GM18505 (cell line): ENCODE data around the gene SREBF2.

Experiments used
- ATAC-seq: cut with Tn5 transposase; IDR thresholded peaks from one replicate; pipeline ENCODE4 v1.9.1; 2021; ENCODE audit not compliant: unreplicated experiment
- POLR2A ChIP-seq: IDR thresholded peaks from 4 replicates; pipeline ENCODE4 v1.6.1; 2011; ENCODE audit warnings: borderline replicate concordance; ENCODE audit not compliant: insufficient read depth, insufficient read length; ENCODE audit errors: extremely low read depth

SREBF2 gene

GRCh38 chr22:41916745-41917358 lies 83.9 kb downstream of the SREBF2 start:
- no peak for ATAC-seq
- no peak for TF ChIP-seq POLR2A

GRCh38 chr22:41917375-41917902 lies 84.5 kb downstream of the SREBF2 start:
- TF ChIP-seq POLR2A: no peak
- no peak for ATAC-seq

- TF ChIP-seq POLR2A: peak; percentile 17
- no peak for ATAC-seq
Observed at GRCh38 chr22:41917903-41918791, 85.2 kb downstream of the SREBF2 start.

GRCh38 chr22:41919357-41920224 lies 86.7 kb downstream of the SREBF2 start:
- ATAC-seq: peak; percentile 46
- peak; percentile 69 for TF ChIP-seq POLR2A

- ATAC-seq: peak; percentile 19
- no peak for TF ChIP-seq POLR2A
Observed at GRCh38 chr22:41920271-41920976, 87.5 kb downstream of the SREBF2 start.

GRCh38 chr22:41922328-41922727 lies 89.4 kb downstream of the SREBF2 start:
- no peak for ATAC-seq
- TF ChIP-seq POLR2A: no peak

- no peak for ATAC-seq
Observed at GRCh38 chr22:41922940-41923594, 90.2 kb downstream of the SREBF2 start.

GRCh38 chr22:41923595-41924276 lies 90.8 kb downstream of the SREBF2 start:
- no peak for TF ChIP-seq POLR2A
- ATAC-seq: no peak

More at GRCh38 chr22:41922940-41923594, 90.2 kb downstream of the SREBF2 start:
- no peak for TF ChIP-seq POLR2A

GRCh38 chr22:41925783-41926460 lies 93.0 kb downstream of the SREBF2 start:
- peak; percentile 35 for TF ChIP-seq POLR2A
- peak; percentile 36 for ATAC-seq

GRCh38 chr22:41927813-41928212 lies 94.9 kb downstream of the SREBF2 start:
- ATAC-seq: no peak
- TF ChIP-seq POLR2A: peak; percentile 30
